GM10847 (cell line): ENCODE data around the gene BAZ1B.

Source experiments
- POLR2A ChIP-seq: IDR thresholded peaks from 2 replicates; pipeline ENCODE4 v1.6.1; 2011; ENCODE audit not compliant: insufficient read length; ENCODE audit errors: extremely low read depth

BAZ1B gene

GRCh38 chr7:73437621-73438416 is 84.3 kb downstream of the BAZ1B start:
- no peak for TF ChIP-seq POLR2A

- TF ChIP-seq POLR2A, result no peak
Observed at GRCh38 chr7:73437091-73437490, 85.0 kb downstream of the BAZ1B start.

GRCh38 chr7:73436031-73436929 is 85.8 kb downstream of the BAZ1B start:
- no peak for TF ChIP-seq POLR2A

GRCh38 chr7:73435471-73436009 is 86.6 kb downstream of the BAZ1B start:
- TF ChIP-seq POLR2A, result no peak

GRCh38 chr7:73434701-73435069 is 87.4 kb downstream of the BAZ1B start:
- no peak for TF ChIP-seq POLR2A

- no peak for TF ChIP-seq POLR2A
Observed at GRCh38 chr7:73433924-73434700, 88.0 kb downstream of the BAZ1B start.

GRCh38 chr7:73432676-73433075 is 89.4 kb downstream of the BAZ1B start:
- TF ChIP-seq POLR2A, result no peak

- TF ChIP-seq POLR2A, result no peak
Observed at GRCh38 chr7:73431041-73431835, 90.9 kb downstream of the BAZ1B start.

- no peak for TF ChIP-seq POLR2A
Observed at GRCh38 chr7:73429622-73430505, 92.2 kb downstream of the BAZ1B start.

- no peak for TF ChIP-seq POLR2A
Observed at GRCh38 chr7:73429215-73429614, 92.9 kb downstream of the BAZ1B start.

- no peak for TF ChIP-seq POLR2A
Observed at GRCh38 chr7:73427902-73428787, 93.9 kb downstream of the BAZ1B start.

GRCh38 chr7:73426016-73426415 is 96.1 kb downstream of the BAZ1B start:
- TF ChIP-seq POLR2A, result no peak

GRCh38 chr7:73425356-73425983 is 96.6 kb downstream of the BAZ1B start:
- TF ChIP-seq POLR2A, result no peak
